DLD1 (cell line): ENCODE measurements around the gene RABAC1.

Experiments used
- in situ Hi-C: cut with HindIII; loops from 2 replicates; pipeline ENCODE4 v1.10.0; 2017; ENCODE audit warnings: low sequenced_read_pairs

RABAC1 gene

DNA sequence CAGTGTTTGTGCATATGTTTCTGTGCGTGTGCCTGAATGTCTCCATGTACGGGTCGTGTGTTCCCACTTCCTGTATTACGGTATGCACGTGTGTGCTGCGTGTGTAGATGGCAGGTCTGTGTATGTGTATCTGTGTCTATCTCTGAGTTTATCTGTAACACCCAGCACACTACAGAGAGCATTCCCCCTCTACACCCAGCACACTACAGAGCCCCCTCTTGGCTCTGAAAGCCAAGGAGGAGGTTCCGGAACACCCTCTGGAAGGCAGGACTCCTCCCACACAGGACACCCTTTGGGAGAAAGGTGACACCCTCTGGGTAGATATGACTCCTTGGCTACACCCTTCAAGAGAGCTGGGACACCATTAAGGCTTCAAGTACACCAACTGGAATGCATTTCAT is 28.8 kb downstream of the RABAC1 start:
- in situ Hi-C loops: no loop called here

DNA sequence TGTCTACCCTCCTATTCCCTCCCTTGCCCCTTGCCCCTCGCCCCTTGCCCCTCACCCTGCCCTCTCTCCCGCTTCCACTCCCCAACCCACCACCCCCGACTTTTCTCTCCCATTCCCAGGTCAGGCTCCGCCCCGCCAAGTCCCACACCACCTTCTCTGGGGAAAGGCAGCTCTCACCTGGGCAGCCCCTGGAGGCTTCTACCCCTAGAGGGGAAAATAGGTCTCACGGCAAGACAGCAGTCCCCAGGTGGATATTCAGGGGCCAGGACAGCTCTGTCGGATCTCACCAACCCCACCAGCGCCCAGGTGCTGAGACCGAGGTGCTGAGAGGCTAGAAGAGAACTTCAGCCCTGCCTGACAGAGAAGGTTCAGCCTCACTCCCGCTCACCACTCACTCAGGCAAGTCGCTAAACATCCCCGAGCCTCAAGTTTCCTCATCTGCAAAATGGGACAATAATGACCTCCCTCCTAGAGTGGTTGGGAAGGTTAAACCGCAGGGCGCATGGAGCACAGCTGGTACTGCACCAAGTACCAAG is 29.5 kb downstream of the RABAC1 start:
- in situ Hi-C loops: no loop called here

DNA sequence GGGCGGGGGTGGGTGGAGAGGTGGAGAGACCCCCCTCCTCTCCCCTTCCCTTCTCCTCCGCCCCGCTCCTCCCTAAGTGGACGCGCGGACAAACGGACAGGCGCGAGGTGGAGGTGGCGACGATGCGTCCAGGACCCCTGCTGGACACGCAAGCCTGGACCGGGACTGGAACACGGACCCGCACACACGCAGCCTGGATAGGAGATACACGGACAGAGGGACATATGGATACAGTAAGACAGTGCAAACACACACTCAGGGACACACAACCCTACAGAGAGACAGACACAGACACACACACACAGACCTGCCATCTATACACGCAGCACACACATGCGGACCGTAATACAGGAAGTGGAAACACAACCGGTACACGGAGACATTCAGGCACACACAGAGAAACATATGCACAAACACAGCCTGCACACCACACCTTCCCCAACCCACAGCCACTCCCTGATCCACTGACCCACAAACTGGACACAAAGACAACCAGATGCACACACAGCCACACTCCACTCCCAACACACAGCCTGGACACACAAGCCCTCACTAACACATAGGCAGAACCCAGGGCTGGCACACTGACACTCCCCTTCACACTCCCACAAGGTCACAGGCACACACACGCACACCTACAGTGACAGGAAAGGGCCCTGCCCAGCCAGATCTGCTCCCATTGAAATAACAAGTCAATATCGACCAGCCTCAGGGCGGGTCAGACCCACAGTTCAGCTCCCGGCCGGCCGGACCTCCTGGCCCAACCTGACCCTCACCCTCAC is 30.2 kb downstream of the RABAC1 start:
- in situ Hi-C loops: no loop called here

DNA sequence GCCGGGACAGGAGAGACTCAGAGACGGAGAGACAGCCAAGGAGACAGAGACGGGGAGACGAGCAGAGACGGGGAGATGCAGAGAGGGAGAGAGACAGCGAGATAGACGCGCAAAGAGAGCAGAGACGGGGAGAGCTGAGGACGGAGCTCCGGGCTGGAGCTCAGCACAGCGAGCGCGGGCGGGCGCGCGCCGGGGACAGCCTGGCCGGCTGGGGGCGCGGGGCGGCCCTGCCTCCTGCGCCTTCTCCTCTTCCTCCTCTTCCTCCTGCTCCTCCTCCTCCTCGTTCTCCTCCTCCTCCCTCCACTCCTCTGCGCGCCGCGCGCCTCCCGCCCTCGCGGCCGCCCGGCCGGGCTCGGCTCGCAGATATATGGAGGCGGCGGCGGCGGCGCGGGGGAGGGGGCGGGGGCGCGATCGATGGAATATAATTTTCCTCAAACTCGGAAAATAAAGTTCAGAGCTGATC is 30.9 kb downstream of the RABAC1 start, which contains the start of gene ERFL:
TSS of gene ERFL (minus strand) at position 229 of the 463 bp plus-strand sequence. CDS start 15,530 bp downstream, outside the sequence.
- in situ Hi-C loops: no loop called here

DNA sequence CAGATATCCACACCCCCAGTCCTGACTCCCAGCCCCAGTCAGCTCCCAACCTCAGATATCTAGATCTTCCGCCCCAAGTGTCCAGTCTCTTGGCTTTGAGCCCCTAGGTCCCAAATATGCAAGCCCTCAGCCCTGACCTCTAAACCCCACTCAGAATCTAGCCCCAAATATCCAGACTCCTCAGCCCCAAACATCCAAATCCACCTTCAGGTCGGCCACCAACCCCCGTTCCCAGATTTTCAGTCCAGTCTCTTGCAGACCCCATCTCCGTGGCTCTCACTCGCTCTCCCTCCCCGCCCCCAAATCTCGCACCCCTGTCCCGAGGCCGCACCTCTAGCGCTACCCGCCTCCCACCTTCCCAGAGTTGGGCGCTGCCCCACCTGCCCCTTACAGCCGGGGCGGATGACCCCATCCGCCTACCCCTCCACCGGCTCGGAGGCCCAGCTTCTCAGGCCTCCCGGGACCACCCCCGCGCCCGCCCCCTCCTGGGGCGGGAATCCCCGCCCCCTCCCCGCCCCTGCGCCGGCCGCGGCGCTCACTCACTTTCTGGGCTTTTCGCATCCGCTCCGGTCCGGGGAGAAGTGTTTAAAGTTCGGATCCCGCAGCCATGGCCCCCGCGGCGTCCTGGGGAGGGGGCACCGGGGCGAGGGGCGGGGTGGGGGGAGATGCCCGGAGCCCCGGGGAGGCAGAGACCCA is 31.5 kb downstream of the RABAC1 start:
- in situ Hi-C loops: no loop called here

DNA sequence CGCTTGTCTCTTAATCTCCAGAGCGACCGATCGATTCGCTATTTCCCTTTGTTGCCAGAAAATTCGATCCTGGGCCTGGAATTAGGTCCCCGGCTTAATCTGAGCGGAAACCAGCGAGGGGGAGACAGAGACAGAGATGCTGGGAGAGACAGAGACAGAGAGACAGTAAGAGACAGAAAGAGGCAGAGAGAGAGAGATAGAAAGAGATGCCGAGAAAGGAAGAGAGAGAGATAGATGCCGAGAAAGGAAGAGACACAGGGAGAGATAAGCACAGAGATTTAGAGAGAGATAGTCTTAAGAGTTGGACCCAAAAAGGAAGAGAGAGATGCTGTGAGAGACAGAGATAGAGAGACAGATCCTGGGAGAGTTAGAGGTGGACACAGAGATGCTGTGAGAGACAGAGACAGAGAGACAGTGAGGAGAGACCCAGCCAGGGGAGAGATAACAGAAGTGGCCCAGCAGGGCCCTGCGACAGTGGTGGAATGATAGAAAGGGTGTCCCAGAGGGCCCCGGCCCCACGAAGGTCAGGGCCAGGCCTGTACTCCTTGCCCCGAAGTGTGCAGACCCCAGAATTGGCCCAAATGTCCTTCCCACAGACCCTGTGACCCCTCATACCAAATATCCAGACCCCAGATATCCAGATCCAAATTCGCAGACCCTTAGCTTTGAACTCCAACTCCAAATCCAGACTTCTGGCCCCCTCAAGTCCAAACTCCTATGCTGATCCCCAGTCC is 32.2 kb downstream of the RABAC1 start:
- in situ Hi-C loops: no loop called here

DNA sequence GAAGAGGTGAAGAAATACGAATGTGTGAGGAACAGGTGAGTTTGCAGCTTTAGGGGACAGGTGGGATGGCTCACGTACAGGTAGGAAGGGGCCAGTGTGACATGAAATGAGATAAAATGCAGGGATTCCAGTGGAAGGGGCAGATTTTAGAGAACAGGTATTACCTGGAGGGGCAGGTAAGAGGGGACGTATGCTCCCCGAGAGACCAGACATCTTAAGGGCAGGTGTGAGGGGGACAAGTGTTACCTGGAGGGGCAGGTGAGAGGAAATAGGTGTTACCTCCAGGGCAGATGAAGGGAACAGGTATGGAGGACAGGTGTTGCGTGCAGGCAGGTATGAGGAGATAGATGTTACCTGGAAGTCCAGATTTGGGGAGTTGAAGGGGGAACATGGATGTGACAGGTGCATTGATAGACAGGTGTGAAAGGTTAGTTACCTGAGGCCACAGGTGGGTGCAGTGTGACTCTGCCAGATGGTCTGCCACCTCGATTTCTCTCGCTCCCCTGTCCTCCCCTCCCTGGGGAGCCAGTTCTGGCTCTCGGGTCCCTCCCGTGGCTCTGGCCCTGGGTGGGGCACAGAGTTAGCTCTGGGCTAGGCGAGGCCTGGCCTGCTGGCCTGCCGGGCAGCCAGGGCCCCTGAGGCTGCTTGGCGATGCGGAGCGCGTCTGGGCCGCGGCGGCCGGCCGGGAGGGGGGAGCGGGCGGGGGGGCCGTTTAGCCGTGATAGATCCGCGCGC is 32.9 kb downstream of the RABAC1 start:
- in situ Hi-C loops: no loop called here

DNA sequence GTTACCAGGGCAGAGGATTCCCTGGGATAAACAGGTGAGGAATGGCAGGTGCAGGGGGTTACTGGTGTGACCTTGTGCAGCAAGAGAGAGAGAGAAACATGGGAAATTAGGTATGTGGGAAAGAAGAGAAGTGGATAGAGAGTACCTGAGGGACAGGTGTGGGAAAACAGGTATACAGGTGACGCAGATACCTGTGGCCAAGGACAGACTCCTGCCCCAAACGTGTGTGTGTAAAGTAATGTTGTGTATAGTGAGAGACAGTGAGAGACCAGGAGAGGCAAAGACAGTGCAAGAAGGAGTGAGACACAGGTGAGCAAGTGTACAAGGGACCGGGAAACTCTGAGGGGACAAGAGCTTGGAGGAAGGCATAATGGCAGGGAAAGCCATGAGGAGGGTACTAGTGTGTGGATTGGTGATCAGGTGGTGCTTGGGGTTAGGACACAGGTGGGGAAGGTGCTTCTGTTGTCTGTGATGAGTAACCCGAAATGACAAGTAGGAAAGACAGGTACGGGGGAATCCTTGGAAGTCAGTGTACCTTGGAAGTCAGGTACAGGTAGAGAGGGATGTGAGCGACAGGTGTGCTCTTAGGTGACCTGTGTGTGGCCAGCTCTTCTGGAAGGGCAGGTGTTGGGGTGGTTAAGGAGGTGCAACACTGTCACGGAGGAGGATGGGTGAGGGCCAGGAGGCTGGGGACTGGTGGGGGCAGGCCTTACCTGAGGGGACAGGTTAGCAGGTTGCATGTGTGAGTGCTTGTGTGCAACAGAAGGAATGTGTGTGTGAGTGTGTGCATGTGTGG is 33.7 kb downstream of the RABAC1 start:
- in situ Hi-C loops: no loop called here

DNA sequence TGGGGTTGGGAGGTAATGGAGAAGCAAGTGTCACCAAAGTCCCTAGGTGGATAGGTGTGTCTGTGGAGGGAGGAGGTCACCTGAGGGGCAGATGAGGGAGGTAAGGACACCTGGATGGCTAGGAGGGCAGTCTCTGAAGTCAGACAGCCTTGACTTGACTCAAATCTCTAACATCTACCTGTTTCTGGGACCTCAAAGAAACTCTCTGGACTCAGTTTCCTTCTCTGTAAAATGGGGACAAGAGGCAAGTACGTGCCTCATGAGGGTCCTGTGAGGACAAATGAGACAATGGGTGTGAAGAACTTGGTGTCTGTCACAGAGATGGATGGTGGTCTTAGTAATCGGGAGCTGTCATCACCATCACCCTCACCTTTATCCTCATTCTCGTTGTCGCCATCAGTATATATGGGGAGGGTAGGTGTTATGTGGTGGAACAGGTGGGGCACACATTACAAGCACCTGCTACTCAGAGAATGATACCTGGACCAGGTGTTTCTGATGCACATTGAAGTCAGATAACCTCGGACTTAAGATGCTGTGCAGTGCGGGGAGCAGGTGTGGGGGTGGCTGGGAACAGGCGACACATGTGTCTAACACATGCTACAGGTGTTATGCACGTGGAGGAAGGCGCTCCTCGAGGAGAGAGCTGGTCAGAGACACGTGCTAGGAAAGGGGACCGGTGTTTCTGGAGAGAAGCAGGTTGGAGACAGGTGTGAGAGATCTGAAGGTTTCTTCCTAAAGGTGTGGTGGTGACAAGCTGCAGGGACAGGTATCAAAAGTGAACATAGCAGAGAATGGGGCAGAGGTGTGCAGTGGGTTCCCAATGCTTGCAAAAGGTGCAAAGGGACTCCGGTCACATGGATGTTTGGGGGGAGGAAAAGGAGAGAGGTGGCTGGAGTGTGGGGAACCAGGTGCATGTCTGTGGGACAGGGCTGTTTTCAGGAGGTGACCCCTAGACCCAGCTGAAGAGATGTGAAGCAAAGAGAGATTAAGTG is 34.7 kb downstream of the RABAC1 start:
- in situ Hi-C loops: no loop called here

DNA sequence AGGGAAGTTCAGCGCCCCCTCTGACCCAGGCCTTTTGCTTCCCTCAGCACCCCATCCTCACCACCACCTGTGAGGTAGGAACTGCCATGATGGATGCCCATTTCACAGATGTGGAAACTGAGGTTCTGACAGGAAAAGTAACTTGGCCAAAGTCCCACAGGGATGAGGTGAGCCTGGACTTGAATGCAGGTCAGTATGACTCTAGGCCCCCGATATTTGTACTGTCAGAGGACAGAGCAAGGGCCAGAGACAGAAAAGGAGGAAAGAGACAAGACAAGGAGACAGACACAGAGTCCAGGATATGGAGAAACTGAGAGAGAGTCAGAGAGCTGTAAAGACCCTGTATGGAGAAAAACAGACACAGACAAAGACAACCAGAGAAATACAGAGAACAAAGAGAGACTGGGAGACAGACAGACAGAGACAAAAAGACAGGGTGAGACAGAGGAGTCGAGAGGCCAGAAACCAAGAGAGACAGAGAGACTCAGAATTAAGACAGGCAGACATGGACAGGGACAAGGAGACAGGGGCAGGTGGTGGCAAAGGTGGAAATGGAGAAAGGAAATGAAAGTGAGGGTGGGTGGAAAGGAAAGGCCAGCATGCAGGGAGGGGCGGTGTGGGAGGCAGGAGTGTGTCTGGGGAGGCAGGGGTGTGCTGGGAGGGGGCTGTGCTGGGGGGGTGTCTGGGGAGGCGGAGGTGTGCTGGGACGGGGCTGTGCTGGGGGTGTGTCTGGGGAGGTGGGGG is 35.9 kb downstream of the RABAC1 start:
- in situ Hi-C loops: no loop called here

DNA sequence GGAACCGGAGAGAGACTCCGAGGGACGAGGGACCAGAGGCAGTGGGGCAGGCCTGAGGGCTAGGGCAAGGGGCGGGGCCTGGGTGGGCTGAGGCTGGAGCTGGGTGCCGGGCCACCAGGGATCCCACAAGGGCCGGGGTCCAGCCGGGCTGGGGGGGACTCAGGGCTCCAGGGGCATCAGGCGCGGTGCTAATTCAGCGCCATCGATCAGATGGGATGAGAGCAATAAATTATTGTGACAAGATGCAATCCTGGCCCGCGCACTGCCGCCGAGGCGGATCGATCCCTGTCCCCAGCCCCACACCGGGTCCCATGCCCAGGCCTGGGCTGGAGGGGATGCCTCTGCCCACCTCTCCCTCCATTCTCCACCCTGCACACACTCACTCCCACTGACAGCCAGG is 36.5 kb downstream of the RABAC1 start:
- in situ Hi-C loops: no loop called here

DNA sequence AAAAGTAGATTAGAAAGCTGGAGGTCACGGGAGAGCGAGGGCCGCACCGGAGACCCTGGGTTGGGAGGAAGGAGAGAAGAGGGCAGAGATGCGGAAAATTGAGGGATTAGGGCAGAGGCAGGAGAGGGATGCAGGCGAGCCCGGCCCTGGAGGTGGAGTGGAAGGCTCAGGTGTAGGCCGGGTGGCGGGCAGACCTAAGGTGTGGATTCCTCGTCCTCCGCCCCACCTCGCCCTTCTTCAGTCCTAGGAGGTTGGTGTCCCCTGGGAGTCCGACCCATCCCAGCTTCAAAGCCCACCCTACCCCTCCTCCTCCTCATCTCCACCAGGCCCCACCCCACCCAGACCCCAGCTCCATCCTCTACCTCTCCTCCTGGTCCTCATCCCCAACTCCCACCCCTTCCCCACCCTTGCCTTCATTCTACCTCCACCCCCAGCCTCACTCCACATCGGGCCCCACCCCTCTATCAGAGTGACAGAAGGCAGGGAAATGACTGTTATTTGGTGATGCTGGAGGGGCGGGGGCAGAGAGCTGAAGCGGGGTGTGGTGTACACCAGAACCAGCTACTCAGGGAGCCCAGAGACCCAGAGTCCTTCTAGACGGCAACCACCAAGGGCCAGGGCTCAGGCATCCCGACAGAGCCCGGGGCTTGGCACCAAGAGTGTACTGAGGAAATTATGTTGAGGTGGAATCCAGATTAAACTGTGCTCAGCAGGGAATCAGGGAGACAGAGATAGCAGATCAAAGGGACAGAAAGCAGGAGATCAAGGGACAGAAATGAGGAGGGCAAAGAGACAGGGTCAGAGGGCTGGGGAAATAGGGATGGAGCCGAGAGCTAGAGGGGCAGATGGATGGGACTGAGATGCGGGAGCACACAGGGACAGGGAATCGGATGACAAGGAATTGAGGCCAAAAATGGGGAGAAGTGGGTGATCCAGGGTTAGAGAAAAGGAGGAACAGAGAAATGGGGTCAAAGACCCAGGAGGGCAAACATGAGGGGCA is 37.2 kb downstream of the RABAC1 start:
- in situ Hi-C loops: no loop called here

DNA sequence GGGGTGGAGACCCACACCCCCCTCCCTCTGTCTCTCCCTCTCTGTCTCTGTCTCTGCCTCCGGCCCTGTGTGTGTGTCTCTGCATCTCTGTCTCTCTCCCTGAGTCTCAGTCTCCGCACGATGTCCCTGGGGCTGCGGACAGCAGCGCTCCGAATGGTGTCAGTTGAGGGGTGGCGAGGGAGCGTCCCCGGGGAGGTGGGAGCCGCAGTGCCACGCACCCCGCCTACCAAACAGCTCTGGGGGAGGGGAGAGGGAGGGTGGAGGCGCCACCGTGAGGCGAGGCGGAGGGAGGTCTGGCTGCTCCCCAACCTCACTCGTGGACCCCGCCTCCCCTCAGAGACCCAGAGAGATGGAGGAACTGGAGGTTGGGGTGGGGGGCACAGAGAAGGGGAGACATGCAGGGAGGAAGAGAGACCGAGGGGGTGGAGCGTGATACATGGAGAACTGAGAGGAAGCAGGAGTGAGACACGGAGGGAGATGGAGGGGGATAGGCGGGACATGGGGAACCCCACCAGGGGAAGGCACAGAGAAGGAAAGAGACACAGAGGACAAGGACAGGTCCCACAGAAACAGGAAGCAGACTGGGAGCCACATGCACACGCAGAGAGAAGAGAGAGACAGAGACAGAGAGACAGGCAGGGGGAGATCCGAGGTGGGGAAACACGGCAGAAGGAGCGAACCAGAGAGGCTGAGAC is 38.1 kb downstream of the RABAC1 start:
- in situ Hi-C loops: no loop called here

DNA sequence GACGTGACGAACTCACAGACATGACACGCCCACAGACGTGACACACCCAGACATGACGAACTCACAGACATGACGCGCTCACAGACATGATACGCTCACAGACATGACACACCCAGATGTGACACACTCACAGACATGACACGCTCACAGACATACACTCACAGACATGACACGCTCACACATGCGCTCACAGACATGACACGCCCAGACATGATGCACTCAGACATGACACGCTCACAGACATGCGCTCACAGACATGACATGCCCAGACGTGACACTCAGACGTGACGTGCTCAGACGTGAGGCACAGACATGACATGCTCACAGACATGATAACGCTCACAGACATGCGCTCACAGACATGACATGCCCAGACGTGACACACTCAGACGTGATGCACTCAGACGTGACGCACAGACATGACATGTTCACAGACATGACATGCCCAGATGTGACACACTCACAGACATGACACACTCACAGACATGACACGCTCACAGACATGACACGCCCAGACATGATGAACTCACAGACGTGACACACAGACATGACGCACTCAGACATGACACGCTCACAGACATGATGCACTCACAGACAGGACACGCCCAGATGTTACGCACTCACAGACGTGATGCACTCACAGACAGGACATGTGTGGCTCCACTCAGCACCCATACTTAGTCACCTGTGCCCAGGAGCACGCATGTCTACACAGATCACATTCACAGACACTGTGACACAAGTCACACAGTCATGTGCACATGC is 39.0 kb downstream of the RABAC1 start:
- in situ Hi-C loops: no loop called here

DNA sequence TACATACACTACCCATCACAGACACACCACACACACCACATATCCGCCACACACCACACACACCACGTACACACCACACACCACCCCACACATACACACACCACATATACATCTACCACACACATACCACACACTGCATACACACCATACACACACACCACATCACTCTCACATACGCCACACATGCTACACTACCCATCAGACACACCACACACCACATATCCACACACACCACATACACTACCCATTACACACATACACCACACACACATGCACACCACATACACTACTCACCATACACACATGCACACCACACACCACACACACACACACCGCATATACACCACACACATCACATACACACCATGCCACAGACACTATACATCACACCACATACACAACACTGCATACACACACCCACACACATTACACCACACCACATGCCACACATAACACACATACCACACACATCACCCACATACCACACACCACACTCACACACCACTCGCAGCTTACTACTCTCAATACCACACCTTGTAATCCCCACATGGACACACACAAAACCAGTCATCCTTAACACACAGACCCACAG is 40.4 kb downstream of the RABAC1 start:
- in situ Hi-C loops: no loop called here
